GM18505 (cell line): ENCODE measurements around the gene PHACTR1.

Experiments
- ATAC-seq: cut with Tn5 transposase; IDR thresholded peaks from one replicate; pipeline ENCODE4 v1.9.1; 2021; ENCODE audit not compliant: unreplicated experiment
- POLR2A ChIP-seq: IDR thresholded peaks from 4 replicates; pipeline ENCODE4 v1.6.1; 2011; ENCODE audit warnings: borderline replicate concordance; ENCODE audit not compliant: insufficient read depth, insufficient read length; ENCODE audit errors: extremely low read depth

The PHACTR1 gene

GRCh38 chr6:12957321-12958051 lies 240.9 kb downstream of the PHACTR1 start:
- TF ChIP-seq POLR2A: no peak
- ATAC-seq: no peak

DNA sequence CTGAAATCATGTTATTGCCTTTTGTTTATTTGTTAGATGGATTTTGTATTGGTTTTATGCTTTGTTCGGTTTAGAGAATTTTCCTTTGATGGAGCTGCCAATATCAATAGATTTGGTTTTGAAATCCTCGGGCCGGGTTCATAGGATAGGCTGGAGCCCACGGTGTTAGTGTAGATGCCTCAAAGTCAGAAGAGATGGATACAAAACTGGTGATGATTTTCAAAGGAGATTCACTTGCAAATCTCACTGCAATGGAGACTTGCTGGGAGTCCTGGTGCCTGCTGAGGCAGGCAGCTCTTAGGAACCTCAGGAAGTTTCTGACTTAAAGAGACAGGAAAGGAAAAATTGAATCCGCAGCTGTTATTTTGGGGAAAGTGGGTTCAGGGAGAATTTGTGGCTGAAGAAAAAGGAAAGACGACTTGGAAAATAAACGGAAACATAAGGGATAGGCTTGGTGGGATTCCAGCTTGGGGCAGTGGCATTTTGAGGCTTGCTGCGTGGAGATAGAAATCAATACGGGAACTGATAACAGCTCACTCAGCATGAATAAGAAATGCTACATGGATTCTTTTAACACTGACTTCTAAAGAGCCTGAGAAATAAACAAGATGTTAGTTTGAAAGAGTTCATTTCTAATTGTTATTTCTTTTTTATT lies 241.6 kb downstream of the PHACTR1 start:
- ATAC-seq: no peak
- TF ChIP-seq POLR2A: no peak

- ATAC-seq: no peak
- no peak for TF ChIP-seq POLR2A
These were observed 245.2 kb downstream of the PHACTR1 start for GRCh38 chr6:12961761-12962160.

- TF ChIP-seq POLR2A: no peak
- ATAC-seq: no peak
These were observed 246.0 kb downstream of the PHACTR1 start for GRCh38 chr6:12962529-12962928.

- no peak for ATAC-seq
- no peak for TF ChIP-seq POLR2A
These were observed 246.4 kb downstream of the PHACTR1 start for GRCh38 chr6:12962987-12963386.

- no peak for TF ChIP-seq POLR2A
- ATAC-seq: no peak
These were observed 247.0 kb downstream of the PHACTR1 start for GRCh38 chr6:12963567-12963966.

DNA sequence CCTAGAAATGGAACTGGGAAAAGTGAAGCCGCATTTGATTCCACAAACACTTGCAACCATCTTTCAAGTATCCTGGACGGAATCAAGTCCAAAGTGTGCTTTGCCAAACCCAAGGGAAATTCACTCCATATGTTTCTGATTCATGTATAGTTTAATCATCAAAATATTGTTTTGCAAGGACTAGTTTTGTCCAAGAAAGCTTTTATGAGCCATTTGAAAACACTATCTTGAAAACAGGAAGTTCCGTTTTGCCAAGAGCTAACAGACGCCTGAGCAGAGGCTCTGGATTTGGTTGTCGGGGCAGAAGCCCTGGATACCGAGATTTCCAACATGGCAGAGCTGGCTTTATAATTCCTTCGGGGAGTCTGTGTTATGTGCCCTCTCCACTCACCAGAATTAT lies 251.1 kb downstream of the PHACTR1 start:
- TF ChIP-seq POLR2A: no peak
- no peak for ATAC-seq

DNA sequence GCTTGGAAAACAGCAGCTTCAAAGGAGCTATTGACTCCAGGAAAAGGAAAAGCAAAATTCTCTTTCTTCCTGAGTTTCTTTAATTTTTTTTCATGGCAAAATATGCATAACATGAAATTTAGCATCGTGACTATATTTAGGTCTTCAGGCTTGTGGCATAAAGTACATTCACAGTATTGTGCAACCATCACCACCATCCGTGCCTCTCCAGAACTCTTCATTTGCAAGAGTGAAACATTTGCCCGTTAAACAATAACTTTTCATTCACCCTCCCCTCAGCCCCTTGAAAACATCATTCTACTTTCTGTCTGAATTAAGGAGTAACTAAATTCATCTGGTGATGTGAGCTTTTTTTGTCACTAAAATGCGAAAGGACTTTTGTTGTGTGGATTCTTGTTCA lies 251.7 kb downstream of the PHACTR1 start:
- ATAC-seq: no peak
- TF ChIP-seq POLR2A: no peak

GRCh38 chr6:12968839-12969558 lies 252.4 kb downstream of the PHACTR1 start:
- no peak for TF ChIP-seq POLR2A
- ATAC-seq: no peak

GRCh38 chr6:12969966-12970365 lies 253.4 kb downstream of the PHACTR1 start:
- TF ChIP-seq POLR2A: no peak
- ATAC-seq: no peak

GRCh38 chr6:12973386-12973785 lies 256.8 kb downstream of the PHACTR1 start:
- ATAC-seq: no peak
- no peak for TF ChIP-seq POLR2A

- no peak for ATAC-seq
- TF ChIP-seq POLR2A: no peak
These were observed 258.0 kb downstream of the PHACTR1 start for GRCh38 chr6:12974551-12974950.

DNA sequence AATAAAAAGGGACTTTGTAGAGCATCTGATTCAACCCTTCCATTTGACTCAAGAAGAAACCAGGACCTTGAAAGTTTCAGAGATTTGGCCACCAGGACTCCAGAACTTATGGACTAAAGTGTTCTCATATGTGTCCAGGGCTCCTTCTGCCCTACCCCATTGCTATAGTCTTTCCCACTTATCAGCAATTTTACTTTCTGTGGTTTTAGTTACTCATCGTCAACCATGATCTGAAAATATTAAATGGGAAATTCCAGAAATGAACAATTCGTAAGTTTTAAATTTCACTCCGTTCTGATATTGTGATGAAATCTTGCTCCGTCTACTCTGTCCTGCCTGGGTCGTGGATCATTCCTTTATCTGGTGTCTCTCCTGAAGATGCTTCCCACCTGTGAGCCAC lies 259.8 kb downstream of the PHACTR1 start:
- TF ChIP-seq POLR2A: no peak

GRCh38 chr6:12977206-12977605 lies 260.6 kb downstream of the PHACTR1 start:
- no peak for ATAC-seq
- TF ChIP-seq POLR2A: no peak

More for the DNA sequence above, 259.8 kb downstream of the PHACTR1 start:
- ATAC-seq: no peak
